Measurements from ENCODE around the gene GPX8. TPM values are rescaled to one million over a fixed set of nuclear protein-coding genes. Genes with fewer than 3 reads are reported as not detected.

The GPX8 gene
- total RNA-seq, 4 donors from 2014 or later, result 0.88 to 5.8 (median 1.3) TPM

DNA sequence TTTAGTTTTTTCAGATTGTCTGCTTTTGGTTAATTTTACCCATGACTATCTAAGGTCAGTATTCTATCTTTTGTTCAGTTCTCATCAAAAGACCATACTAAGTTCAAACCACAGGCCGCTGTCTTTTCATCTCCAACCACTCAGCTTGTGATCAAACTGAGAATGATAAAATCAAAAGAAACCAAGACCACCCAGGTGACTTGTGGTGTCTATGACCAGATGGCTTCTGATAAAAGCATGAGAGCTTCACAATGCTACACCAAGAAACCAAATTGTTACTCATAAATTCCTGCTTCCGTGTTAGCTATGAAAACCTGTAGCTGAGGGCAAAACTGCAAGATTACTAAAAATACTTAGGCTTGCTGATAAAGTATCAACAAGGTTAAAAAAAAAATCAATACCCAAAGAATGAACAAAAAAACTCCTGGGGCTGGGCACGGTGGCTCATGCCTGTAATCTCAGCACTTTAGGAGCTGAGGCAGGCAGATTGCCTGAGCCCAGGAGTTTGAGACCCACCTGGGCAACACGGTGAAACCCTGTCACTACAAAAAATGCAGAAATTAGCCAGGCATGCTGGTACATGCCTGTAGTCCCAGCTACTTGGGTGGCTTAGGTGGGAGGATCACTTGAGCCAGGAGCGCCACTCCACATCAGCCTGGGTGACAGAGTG lies 25.8 kb upstream of the GPX8 start:
- Histone ChIP-seq H3K4me1 (no peaks in the 10 kb centered on the region), H3K36me3 (no peaks in the 10 kb centered on the region), H3K27ac (no peak overlapping the region), H3K27me3 (no peaks in the 10 kb centered on the region), H3K4me3 (no peak overlapping the region), H3K9me3 (no peaks in the 10 kb centered on the region)
- DNase-seq, result no peak
- TF ChIP-seq, protein P1, sequence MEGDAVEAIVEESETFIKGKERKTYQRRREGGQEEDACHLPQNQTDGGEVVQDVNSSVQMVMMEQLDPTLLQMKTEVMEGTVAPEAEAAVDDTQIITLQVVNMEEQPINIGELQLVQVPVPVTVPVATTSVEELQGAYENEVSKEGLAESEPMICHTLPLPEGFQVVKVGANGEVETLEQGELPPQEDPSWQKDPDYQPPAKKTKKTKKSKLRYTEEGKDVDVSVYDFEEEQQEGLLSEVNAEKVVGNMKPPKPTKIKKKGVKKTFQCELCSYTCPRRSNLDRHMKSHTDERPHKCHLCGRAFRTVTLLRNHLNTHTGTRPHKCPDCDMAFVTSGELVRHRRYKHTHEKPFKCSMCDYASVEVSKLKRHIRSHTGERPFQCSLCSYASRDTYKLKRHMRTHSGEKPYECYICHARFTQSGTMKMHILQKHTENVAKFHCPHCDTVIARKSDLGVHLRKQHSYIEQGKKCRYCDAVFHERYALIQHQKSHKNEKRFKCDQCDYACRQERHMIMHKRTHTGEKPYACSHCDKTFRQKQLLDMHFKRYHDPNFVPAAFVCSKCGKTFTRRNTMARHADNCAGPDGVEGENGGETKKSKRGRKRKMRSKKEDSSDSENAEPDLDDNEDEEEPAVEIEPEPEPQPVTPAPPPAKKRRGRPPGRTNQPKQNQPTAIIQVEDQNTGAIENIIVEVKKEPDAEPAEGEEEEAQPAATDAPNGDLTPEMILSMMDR (IDR thresholded peaks at IDR 0.05), result no peak
- TF ChIP-seq POLR2A (IDR thresholded peaks at IDR 0.05), result no peak

DNA sequence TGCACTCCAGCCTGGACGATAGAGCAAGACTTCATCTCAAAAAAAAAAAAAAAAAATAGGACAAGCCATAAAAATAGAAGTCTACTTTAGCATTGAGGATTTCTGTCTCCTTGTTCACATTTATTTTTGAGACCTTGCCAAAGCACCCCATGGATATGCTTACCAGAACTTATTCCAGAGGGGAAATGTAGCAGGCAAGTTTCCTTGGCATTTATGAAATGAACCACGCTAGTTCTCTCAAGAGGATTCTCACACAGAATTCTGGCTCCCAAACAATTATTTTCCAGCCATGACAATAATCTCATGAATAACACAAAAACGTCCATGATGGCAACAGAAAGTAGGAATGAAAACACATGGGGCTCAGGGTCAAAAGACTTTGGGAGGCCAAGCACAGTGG lies 23.4 kb upstream of the GPX8 start:
- H3K4me1 ChIP-seq, result no peaks in the 10 kb centered on the region
- H3K27ac ChIP-seq, result no peak overlapping the region
- DNase-seq, result no peak
- TF ChIP-seq, protein P1 (IDR thresholded peaks at IDR 0.05), result no peak
- no peak for TF ChIP-seq POLR2A (IDR thresholded peaks at IDR 0.05)
- no peaks in the 10 kb centered on the region for H3K27me3 ChIP-seq
- H3K9me3 ChIP-seq, result no peaks in the 10 kb centered on the region
- no peak overlapping the region for H3K4me3 ChIP-seq
- H3K36me3 ChIP-seq, result no peaks in the 10 kb centered on the region

DNA sequence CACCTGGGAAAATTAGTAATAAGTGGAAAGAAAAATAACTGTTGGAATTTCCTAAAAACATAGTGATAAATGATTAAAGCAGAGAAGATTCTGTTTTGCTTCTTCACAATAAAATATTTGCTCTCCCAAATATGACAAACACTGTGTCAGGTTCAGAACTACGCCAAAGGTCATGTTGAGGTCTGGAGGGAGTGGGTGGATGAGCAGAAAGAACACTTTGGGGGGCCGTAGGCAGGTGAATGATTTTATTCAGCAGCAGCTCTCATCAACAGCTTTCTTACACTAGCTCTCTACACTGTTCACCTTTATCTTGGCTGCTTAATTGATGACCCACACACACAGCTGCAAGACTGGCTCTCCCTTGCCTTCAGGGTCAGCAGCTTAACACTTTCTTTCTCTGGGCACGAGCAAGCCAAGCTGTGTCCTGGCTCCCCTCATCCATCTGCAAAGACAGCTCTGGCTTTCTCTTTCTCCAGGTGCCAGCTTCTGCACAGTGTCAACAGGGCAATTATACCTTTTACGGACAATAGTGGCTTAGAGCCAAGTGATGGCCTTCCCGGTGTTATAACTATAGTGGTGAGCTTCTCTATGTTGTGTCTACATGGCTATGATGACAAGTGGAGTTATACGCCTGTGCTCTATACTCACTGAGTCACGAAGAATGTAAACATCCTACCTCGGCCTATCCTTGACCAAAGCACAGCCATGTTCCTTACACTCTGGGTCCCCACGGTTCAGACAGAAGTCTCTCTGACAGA lies 18.9 kb upstream of the GPX8 start:
- no peaks in the 10 kb centered on the region for H3K27me3 ChIP-seq
- H3K4me1 ChIP-seq, result no peaks in the 10 kb centered on the region
- H3K36me3 ChIP-seq, result no peaks in the 10 kb centered on the region
- no peak for DNase-seq
- TF ChIP-seq, protein P1 (IDR thresholded peaks at IDR 0.05), result no peak
- TF ChIP-seq POLR2A (IDR thresholded peaks at IDR 0.05), result no peak
- H3K9me3 ChIP-seq, result no peaks in the 10 kb centered on the region
- no peak overlapping the region for H3K27ac ChIP-seq
- H3K4me3 ChIP-seq, result no peak overlapping the region

DNA sequence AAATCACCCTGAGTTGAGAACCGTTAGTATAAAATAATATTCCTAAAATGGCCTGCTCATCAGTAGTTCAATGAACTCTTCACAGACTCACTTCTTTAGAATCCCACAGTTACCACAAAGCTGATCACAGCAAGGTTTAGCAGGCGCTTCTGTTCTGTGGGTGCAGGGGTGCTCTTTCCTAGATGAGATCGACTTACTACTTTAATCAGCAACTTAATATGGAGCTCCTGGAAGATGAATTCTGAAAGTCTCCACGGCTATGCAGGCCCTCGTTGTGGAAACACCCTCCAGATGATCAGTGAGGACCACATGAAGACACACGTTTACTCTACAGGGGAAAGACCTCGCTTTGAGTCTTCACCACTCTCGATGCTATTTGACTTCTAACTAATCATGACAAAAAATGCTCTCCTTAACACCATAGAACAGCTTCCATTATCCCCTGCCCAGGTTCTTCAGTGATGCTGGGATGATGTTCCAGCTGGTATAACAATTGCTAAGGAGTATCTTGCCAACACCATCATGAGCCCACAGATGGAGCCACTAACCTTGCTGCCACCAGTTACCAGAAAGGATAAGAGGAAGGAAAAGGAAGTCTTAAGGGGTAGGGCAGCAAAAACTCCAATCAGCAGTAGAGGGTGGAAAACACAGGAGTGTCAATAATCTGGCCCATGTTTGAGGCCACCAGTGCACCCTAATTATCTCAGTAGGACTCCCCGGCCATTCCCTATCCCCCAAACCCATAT lies 17.9 kb upstream of the GPX8 start:
- Histone ChIP-seq H3K27ac (no peak overlapping the region), H3K36me3 (no peaks in the 10 kb centered on the region), H3K4me3 (no peak overlapping the region), H3K27me3 (no peaks in the 10 kb centered on the region), H3K9me3 (no peaks in the 10 kb centered on the region), H3K4me1 (no peaks in the 10 kb centered on the region)
- DNase-seq, result no peak
- TF ChIP-seq POLR2A (IDR thresholded peaks at IDR 0.05), result no peak
- TF ChIP-seq, protein P1 (IDR thresholded peaks at IDR 0.05), result no peak

DNA sequence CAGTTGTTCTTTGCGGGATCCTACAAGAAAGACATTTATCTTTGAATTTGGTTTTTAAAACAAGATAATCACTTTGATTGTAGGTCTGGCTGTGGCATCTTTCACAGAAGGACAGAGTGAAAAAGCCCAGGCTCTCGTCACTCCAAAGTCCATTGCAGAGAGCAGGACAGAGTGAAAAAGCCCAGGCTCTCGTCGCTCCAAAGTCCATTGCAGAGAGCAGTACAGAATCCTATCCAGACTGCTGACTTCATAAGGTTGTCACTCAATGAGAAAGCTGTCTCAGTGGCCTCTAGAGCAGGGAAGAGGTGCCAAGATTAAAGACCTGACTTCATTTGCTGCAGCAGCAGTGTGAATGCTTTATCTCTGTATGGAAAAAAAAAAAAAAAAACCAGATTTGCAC lies 16.3 kb upstream of the GPX8 start:
- Histone ChIP-seq H3K4me1 (no peaks in the 10 kb centered on the region), H3K27ac (no peak overlapping the region), H3K36me3 (no peaks in the 10 kb centered on the region), H3K27me3 (no peaks in the 10 kb centered on the region), H3K9me3 (no peaks in the 10 kb centered on the region), H3K4me3 (no peak overlapping the region)
- TF ChIP-seq, protein P1 (IDR thresholded peaks at IDR 0.05), result no peak
- TF ChIP-seq POLR2A (IDR thresholded peaks at IDR 0.05), result no peak
- DNase-seq, result no peak

Data from Peyer's patch (tissue), 4 donors.